IMR-90 (cell line): ENCODE data around the gene NOL12.

Experiments
- POLR2A ChIP-seq: IDR thresholded peaks from 2 replicates; pipeline ENCODE4 v1.6.1; 2012; ENCODE audit warnings: mild to moderate bottlenecking, low read depth, low read length
- RAD21 ChIP-seq: IDR thresholded peaks from 2 replicates; pipeline ENCODE4 v1.6.1; 2012; ENCODE audit warnings: low read length, improper control_type of control experiment
- SMC3 ChIP-seq: fragments of 150-350 bp; IDR thresholded peaks from 2 replicates; pipeline ENCODE4 v1.6.1; 2016; ENCODE audit warnings: low read depth, mild to moderate bottlenecking, antibody characterized with exemption, low read length, moderate library complexity
- TF ChIP-seq, protein P1 (sequence below): conservative IDR thresholded peaks from 2 replicates; pipeline ENCODE4 v1.5.1; 2012; ENCODE audit warnings: mild to moderate bottlenecking, low read depth, low read length, improper control_type of control experiment
- TF ChIP-seq, protein P2 (sequence below): fragments of 150-350 bp; IDR thresholded peaks from 2 replicates; pipeline ENCODE4 v1.6.1; 2017; ENCODE audit warnings: mild to moderate bottlenecking, antibody characterized with exemption, low read length, low read depth

DNA sequence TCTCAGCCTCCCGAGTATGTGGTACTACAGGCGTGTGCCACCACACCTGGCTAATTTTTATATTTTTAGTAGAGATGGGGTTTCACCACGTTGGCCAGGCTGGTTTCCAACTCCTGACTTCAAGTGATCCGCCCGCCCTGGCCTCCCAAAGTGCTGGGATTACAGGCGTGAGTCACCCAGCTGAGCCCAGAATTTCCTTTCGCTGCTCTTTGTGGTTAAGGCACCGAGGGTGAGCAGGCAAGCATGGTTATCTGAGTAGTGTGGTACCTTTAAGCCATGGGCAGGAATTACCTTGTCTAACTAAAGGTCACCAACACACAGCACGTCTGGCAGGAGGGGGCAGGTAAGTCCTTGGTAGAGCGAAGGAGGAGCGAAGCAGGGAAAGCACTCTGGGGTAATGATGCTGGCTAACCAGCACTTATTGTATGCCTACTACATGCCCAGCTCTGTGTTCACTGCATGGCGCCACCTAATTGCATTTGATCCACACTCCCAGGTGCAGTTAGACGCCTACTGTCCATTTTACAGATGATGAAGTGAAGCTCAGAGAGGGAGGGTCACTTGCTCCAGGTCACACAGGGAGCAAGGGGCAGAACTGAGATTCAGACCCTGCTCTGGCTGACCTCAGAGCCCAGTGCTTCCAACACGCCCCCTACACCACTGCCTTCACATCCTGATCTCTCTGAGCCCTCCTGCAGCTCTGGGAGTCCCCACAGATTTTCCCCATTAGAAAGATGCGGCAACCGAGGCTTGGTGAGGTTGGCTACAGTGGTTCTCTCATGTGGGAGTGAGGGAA is 56.4 kb downstream of the NOL12 start:
- no peak for TF ChIP-seq POLR2A
- TF ChIP-seq, protein P1, sequence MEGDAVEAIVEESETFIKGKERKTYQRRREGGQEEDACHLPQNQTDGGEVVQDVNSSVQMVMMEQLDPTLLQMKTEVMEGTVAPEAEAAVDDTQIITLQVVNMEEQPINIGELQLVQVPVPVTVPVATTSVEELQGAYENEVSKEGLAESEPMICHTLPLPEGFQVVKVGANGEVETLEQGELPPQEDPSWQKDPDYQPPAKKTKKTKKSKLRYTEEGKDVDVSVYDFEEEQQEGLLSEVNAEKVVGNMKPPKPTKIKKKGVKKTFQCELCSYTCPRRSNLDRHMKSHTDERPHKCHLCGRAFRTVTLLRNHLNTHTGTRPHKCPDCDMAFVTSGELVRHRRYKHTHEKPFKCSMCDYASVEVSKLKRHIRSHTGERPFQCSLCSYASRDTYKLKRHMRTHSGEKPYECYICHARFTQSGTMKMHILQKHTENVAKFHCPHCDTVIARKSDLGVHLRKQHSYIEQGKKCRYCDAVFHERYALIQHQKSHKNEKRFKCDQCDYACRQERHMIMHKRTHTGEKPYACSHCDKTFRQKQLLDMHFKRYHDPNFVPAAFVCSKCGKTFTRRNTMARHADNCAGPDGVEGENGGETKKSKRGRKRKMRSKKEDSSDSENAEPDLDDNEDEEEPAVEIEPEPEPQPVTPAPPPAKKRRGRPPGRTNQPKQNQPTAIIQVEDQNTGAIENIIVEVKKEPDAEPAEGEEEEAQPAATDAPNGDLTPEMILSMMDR = no peak
- TF ChIP-seq RAD21 = no peak
- TF ChIP-seq, protein P2, sequence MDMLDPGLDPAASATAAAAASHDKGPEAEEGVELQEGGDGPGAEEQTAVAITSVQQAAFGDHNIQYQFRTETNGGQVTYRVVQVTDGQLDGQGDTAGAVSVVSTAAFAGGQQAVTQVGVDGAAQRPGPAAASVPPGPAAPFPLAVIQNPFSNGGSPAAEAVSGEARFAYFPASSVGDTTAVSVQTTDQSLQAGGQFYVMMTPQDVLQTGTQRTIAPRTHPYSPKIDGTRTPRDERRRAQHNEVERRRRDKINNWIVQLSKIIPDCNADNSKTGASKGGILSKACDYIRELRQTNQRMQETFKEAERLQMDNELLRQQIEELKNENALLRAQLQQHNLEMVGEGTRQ = no peak
- no peak for TF ChIP-seq SMC3
